Fibroblast of upper back skin (primary cell): ENCODE results near the gene MAN2B1.

Experiments
- DNase-seq: peaks from one replicate; pipeline ENCODE4 v3.0.0-alpha.2; 2013

MAN2B1 gene

GRCh38 chr19:12610540-12611360 lies 55.8 kb downstream of the MAN2B1 start, which contains the start of the genes ZNF490 and ZNF791:
ZNF490 (minus strand) TSS chr19:12610813; CDS start chr19:12610680, 133 bp downstream.
ZNF791 (plus strand) TSS chr19:12610920; CDS start chr19:12611080, 160 bp downstream.
- peak; percentile 98 for DNase-seq

- DNase-seq, result no peak
These were observed 58.9 kb downstream of the MAN2B1 start for GRCh38 chr19:12607631-12608030.

- DNase-seq, result no peak
These were observed 59.7 kb downstream of the MAN2B1 start for GRCh38 chr19:12606796-12607195.

- peak; percentile 23 for DNase-seq
These were observed 62.8 kb downstream of the MAN2B1 start for GRCh38 chr19:12603714-12604113.

GRCh38 chr19:12597594-12597993 lies 68.9 kb downstream of the MAN2B1 start:
- no peak for DNase-seq

- DNase-seq, result no peak
These were observed 69.5 kb downstream of the MAN2B1 start for GRCh38 chr19:12596927-12597548.
